ENCODE measurements around the gene ABAT.

ABAT gene

DNA sequence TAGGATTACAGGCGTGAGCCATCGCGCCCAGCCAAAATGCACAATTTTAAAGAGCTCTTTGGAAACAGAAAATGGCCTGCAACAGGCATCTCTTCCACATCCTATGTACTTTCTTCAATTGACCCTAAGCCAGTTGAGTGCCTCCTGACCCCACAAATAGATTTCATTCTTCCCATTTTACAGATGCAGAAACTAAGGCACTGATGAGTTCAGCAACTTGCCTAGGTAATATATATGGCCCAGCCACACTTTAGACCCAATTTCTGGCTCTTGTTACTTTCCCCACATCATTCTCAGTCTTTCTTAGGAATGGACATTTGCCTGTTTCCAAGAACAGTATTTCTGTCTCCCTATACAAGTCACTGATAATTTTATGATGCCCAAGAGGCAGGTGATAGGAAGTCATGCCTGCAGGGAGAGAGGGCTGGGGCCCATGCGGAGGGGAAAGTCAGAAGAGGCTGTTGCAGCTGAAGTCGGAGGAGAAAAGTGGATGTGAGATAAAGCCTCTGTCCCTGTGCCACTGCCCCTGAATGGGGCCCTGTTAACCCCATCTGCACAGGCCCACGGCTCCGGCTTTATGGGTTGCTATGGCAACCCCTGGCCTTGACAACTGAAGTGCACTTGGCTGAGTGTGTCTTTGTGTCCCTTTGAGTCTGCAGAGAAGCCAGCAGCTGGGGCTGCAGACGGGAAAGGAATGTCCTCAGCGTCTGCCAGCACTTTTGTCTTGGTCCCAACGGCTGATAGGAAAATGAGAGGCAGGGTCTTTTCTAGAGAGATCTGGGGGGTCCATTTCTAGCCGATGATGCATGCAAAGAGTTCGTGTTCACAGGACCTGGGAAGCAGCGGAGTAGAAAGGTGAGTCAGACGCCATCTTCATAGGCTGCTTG is 45.9 kb downstream of the ABAT start:
- H3K27me3 Mint-ChIP-seq, result no peaks in the 10 kb centered on the region
- no peak overlapping the region for H3K4me3 Mint-ChIP-seq
- no peak for DNase-seq
- H3K27ac Mint-ChIP-seq, result no peak overlapping the region
- no peak for ATAC-seq (replicated peaks)
- H3K9me3 Mint-ChIP-seq, result no peaks in the 10 kb centered on the region
- no peaks in the 10 kb centered on the region for H3K36me3 Mint-ChIP-seq (ENCODE audit: insufficient read depth)
- H3K4me1 Mint-ChIP-seq (ENCODE audit: low read depth in 2 of 2), result no peaks in the 10 kb centered on the region

DNA sequence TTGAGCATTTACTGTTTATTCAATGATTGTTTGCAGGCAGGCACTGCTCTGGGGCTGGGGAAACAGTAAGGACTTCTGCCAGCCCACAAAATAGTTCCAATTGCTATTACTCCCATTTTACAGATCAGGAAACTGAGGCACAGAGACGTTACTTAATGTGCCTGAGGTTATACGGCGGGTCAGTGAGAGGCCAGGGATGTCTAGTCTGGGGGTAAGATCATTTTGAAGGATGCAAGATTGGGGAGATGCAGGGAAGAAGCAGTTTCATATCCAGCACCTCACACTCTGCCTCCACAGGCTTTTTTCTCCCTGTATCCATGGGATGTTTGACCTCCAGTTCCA is 46.5 kb downstream of the ABAT start:
- Mint-ChIP-seq H3K27ac (no peak overlapping the region), H3K9me3 (no peaks in the 10 kb centered on the region), H3K4me1 (ENCODE audit: low read depth in 2 of 2) (no peaks in the 10 kb centered on the region), H3K27me3 (no peaks in the 10 kb centered on the region), H3K4me3 (no peak overlapping the region), H3K36me3 (ENCODE audit: insufficient read depth) (no peaks in the 10 kb centered on the region)
- no peak for ATAC-seq (replicated peaks)
- no peak for DNase-seq

DNA sequence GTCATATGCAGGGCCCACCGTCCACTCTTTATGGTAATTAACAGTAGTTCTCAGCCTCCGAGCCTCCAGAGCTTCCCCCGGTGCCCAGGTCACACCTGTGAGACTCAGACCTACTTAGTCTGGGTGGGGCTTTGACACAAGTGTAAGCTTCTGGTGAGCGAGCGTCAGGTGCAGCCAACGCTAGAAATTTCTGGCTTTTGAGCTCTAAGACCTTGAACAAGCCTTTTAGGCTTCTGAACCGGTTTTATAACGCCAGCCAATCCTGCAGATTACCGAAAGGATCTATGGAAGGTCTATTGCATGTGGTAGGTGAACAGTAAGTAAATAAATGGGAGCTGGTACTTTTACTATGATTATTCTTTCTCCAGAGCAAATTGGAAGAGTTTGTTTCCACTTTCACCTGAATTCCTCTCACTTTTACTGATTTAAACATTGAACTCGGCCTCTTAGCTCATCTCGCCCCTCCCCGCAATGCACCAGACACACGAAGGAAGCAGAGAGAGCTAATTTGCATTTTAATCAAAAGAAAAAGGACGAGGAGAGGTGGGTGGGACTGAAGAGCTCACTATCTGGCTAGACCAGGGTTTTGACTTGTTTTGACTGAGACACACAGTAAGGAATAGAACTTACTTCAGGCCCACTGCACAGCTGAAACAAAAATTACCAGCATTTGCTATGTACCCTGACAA is 47.1 kb downstream of the ABAT start:
- H3K36me3 Mint-ChIP-seq (ENCODE audit: insufficient read depth), result no peaks in the 10 kb centered on the region
- H3K27me3 Mint-ChIP-seq, result no peaks in the 10 kb centered on the region
- H3K27ac Mint-ChIP-seq, result no peak overlapping the region
- H3K4me1 Mint-ChIP-seq (ENCODE audit: low read depth in 2 of 2), result no peaks in the 10 kb centered on the region
- DNase-seq (no peak), ATAC-seq (replicated peaks) (no peak)
- H3K9me3 Mint-ChIP-seq, result no peaks in the 10 kb centered on the region
- H3K4me3 Mint-ChIP-seq, result no peak overlapping the region

DNA sequence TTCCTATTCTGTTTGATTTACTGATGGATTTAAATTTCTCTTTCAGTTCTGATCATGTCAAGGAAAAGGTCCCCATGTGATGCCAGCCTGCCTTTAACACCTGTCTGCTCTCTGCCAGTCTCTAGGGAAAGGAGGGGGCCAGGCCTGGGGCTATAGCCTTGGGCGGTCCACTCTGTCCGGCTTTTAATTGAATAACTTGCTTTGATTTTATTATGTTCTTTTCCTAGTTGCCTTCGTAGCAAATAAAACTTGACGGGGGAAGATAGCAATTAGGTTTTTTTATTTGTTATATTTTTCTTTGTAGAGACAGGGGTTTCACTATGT is 47.6 kb downstream of the ABAT start:
- no peaks in the 10 kb centered on the region for H3K27me3 Mint-ChIP-seq
- H3K4me3 Mint-ChIP-seq, result no peak overlapping the region
- DNase-seq, result no peak
- H3K27ac Mint-ChIP-seq, result no peak overlapping the region
- H3K4me1 Mint-ChIP-seq (ENCODE audit: low read depth in 2 of 2), result no peaks in the 10 kb centered on the region
- H3K36me3 Mint-ChIP-seq (ENCODE audit: insufficient read depth), result no peaks in the 10 kb centered on the region
- H3K9me3 Mint-ChIP-seq, result no peaks in the 10 kb centered on the region
- no peak for ATAC-seq (replicated peaks)

DNA sequence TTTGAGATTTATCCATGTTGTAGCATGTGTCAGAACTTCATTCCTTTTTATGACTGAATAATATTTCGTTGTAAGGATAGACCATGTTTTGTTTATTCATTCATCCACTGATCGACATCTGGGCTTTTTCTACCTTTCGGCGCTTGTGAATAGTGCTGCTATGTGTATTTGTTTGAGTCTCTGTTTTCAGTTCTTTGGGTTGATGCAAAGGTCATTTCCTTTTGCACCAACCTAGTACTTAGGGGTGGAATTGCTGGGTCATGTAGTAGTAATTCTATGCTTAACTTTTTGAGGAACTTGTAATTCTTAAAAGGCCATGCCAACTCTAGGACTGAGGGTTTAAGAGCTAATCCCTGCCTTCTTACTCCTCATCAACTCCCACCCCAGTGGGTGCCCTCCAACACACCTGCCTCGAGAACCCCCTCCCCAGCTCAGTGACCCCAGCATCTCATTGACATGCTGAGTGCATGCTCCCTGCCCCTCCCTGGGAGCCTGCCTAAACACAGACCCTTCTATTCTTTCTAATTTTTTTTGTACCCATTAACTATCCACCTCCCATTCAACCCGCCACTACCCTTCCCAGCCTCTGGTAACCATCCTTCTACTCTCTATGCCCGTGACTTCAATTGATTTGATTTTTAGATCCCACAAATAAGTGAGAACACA is 51.2 kb downstream of the ABAT start:
- Mint-ChIP-seq H3K27ac (no peak overlapping the region), H3K4me3 (no peak overlapping the region), H3K27me3 (no peaks in the 10 kb centered on the region), H3K4me1 (ENCODE audit: low read depth in 2 of 2) (peaks cover 5 to 10% of the 10 kb centered on the region in 2 donors), H3K9me3 (no peaks in the 10 kb centered on the region), H3K36me3 (ENCODE audit: insufficient read depth) (no peaks in the 10 kb centered on the region)
- no peak for ATAC-seq (replicated peaks)
- DNase-seq, result no peak

DNA sequence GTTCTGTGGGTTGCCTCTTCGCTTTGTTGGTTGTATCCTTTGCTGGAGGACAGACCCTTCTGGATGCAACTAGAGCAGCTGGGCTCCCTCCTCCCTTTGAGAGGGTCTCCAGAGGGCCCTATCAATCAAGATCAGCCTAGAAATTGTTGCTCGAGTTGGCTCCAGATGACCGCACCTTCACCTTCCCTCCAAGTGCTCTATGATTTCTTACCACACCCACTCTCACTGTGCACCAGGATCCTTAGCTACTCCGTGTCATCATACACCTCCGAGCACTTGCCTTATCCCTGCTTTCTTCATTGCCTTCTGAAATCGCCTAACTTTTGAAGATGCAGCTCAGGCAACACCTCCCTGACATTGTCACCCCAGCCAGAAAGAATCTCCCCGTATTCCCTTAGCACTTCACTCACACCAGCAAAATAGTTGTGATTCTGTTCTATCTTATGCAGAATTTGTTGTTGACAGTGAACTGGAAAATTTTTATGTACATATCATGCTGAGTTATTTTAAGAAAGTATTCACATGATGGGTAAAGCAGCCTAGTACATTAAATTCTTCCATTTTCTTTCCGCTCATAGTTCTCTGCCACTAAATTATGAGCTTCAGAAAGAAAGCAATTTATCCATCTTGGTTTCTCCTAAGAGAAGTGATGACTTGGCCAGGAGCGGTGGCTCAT is 52.9 kb downstream of the ABAT start:
- DNase-seq, result no peak
- Mint-ChIP-seq H3K4me3 (no peak overlapping the region), H3K9me3 (no peaks in the 10 kb centered on the region), H3K27ac (no peak overlapping the region), H3K4me1 (ENCODE audit: low read depth in 2 of 2) (peaks cover 5 to 10% of the 10 kb centered on the region in 2 donors), H3K36me3 (ENCODE audit: insufficient read depth) (no peaks in the 10 kb centered on the region), H3K27me3 (no peaks in the 10 kb centered on the region)
- ATAC-seq (replicated peaks), result no peak

DNA sequence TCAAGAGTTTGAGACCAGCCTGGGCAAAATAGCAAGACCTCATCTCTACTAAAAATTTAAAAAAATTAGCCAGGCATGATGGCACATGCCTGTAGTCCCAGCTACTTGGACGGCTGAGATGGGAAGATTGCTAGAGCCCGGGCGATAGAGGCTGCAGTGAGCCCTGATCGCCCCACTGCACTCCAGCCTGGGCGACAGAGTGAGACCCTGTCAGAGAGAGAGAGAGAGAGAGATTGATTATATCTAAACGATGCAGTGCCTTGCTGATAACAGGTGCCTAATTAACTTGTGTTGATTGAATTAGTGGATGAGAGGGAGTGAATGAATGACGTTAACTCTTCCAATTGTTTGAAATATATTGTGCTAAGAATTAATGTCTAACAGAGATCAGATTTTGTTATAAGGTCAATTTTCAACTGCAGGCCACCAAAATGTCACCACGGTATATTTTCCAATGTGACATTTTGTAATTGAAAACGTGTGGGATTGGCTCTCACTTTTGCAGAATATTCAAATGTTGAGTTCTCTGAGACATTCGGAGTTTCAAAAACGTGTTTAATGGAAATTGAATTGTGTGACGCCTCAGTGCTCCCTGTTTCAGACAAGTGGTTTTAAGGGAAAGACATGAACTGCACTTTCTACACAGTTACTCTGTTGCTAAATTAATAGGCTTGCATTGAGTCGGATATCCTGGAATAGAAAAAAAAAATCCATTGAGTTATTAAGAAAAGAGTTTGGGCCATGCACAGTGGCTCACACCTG is 53.6 kb downstream of the ABAT start:
- Mint-ChIP-seq H3K27me3 (no peaks in the 10 kb centered on the region), H3K4me1 (ENCODE audit: low read depth in 2 of 2) (peaks cover 5 to 10% of the 10 kb centered on the region in 2 donors), H3K27ac (peak overlapping the region in 1 of 2 donors; percentile 52), H3K4me3 (no peak overlapping the region), H3K9me3 (no peaks in the 10 kb centered on the region), H3K36me3 (ENCODE audit: insufficient read depth) (no peaks in the 10 kb centered on the region)
- DNase-seq, result no peak
- no peak for ATAC-seq (replicated peaks)

DNA sequence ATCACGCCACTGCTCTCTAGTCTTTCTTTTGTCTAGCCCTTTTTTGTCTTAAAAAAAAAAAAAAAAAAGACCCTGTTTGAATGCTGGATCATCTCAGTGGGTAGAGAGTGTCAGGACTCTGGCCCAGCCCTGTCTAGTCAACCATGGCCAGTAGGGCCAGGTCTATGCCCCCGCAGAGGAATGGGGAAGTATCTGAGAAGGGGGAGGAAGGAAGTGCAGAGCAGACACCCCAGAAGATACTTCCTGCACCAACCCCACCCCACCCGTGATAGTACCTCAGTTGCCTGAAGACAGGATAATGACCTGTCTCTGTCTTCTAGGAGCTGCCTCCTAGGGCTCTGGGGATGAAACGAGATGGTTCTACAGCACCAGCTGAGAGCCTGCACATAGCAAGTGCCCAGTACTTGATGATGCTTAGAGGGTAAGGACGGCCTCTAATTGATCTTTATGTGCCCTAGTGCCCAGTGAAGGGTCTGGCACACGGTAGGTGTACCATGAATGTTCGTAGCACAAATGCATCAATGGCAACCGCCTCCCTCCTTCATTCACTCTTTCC is 55.4 kb downstream of the ABAT start:
- no peaks in the 10 kb centered on the region for H3K9me3 Mint-ChIP-seq
- peak overlapping the region in 1 of 2 donors; percentile 15 for H3K4me3 Mint-ChIP-seq
- DNase-seq, result no peak
- no peaks in the 10 kb centered on the region for H3K36me3 Mint-ChIP-seq (ENCODE audit: insufficient read depth)
- ATAC-seq (replicated peaks), result peak; percentile 40
- H3K27ac Mint-ChIP-seq, result peak overlapping the region in 1 of 2 donors; percentile 55
- H3K4me1 Mint-ChIP-seq (ENCODE audit: low read depth in 2 of 2), result peaks cover 5 to 10% of the 10 kb centered on the region in 2 donors
- no peaks in the 10 kb centered on the region for H3K27me3 Mint-ChIP-seq

DNA sequence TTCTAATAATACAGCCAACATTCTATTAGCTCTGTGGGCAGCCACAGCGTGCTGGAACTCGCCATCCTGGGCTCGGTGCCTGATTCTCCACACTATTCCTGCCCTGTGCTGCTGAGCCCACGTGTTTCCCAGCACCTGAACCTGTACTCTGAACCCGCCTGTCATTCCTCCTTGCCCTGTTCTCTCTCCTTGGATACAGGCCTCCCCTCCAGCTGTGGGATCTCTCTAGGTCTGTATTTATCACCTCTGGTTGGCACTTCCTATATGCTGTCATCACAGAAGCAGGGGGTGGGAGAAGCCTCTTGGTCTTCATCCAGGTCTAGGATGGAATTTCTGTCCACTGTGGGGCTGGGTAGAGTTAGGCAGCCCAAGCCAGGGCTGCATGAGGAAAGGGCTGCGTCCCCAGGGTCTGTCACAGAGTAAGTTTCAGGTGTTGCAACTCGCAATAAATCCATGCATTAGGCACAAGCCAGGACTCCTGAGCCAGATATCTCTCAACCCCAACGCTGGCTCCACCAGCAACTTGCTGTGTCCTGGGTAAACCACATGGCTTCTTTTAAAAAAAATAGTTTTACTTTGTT is 56.0 kb downstream of the ABAT start:
- Mint-ChIP-seq H3K4me1 (ENCODE audit: low read depth in 2 of 2) (peaks cover 5 to 10% of the 10 kb centered on the region in 2 donors), H3K4me3 (peak overlapping the region in 1 of 2 donors; percentile 15)

DNA sequence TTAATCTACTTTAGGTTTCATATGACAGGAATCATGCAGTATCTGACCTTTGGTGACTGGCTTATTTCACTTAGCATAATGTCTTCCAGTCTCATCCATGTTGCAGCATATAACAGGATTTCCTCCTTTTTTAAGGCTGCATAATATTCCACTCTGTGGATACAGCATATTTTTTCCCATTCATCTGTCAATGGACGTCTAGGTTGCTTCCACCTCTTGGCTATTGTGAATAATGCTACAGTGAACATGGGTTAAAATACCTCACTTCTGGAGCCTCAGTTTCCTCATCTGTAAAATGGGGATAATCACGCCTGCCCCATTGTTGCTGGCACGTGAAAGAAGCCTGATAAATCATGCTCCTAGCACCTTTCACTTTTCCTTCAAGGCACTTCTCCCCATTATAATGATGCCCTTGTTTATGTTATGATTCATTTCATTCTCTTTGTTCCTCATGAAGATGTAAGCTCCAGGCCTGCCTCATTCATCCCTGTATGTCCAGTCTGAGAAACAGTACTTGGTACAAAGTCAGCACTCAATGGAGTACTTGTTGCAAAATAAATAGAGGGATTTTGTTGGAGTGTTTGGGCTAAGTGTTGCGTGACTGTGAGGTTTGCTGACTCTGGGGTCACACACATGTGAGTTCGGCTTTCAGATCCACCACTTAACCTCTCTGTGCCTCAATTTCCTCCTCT is 59.6 kb downstream of the ABAT start:
- DNase-seq (no peak), ATAC-seq (replicated peaks) (no peak)
- Mint-ChIP-seq H3K9me3 (no peaks in the 10 kb centered on the region), H3K4me1 (ENCODE audit: low read depth in 2 of 2) (peaks cover 3 to 10% of the 10 kb centered on the region in 2 donors), H3K27ac (no peak overlapping the region), H3K4me3 (no peak overlapping the region), H3K27me3 (no peaks in the 10 kb centered on the region), H3K36me3 (ENCODE audit: insufficient read depth) (no peaks in the 10 kb centered on the region)

More for the DNA sequence above, 56.0 kb downstream of the ABAT start:
- DNase-seq (no peak), ATAC-seq (replicated peaks) (no peak)
- Mint-ChIP-seq H3K27me3 (no peaks in the 10 kb centered on the region), H3K36me3 (ENCODE audit: insufficient read depth) (no peaks in the 10 kb centered on the region), H3K9me3 (no peaks in the 10 kb centered on the region), H3K27ac (peak overlapping the region in 1 of 2 donors; percentile 55)

DNA sequence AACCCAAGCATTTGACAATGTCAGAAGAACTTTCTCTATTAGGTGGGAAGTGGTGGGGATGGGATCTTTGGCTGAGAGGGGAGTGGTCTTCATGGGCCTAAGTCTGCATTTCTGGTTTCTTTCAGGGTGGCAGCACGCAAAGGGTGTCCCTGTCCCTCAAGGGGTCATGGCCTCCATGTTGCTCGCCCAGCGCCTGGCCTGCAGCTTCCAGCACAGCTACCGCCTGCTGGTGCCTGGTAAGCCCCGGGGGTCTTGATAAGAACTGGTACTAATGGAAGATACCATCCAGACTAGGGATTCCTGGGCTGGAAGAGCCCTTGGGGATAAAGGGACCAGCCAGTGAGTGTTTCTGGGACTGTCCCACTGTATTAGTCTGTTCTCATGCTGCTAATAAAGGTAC is 61.2 kb downstream of the ABAT start:
- DNase-seq (no peak), ATAC-seq (replicated peaks) (no peak)
- H3K27me3 Mint-ChIP-seq, result no peaks in the 10 kb centered on the region
- H3K36me3 Mint-ChIP-seq (ENCODE audit: insufficient read depth), result no peaks in the 10 kb centered on the region
- no peaks in the 10 kb centered on the region for H3K4me1 Mint-ChIP-seq (ENCODE audit: low read depth in 2 of 2)
- no peaks in the 10 kb centered on the region for H3K9me3 Mint-ChIP-seq
- no peak overlapping the region for H3K27ac Mint-ChIP-seq
- H3K4me3 Mint-ChIP-seq, result no peak overlapping the region

DNA sequence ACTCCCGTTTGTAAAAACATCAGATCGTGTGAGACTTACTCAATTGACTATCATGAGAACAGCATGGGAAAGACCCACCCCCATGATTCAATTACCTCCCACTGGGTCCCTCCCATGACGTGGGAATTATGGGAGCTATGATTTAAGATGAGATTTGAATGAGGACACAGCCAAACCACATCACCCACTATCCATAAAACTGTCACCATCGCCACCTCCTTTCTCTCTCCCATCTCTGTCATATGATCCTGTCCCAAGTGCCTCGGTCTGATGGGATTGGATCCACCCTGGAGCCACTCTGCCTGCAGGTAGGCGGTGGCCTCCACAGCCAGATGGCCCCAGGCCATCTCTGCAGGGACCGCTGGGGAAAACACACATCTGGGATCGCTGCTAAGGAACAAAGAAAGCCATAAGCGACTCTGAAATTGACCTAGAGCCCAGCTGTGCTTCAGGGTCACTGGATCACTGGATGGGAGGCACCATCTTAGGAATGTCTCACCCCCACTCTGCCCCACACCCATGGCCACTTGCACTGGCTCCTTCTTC is 61.8 kb downstream of the ABAT start:
- H3K4me3 Mint-ChIP-seq, result no peak overlapping the region
- no peak for DNase-seq
- ATAC-seq (replicated peaks), result no peak
- no peaks in the 10 kb centered on the region for H3K9me3 Mint-ChIP-seq
- no peak overlapping the region for H3K27ac Mint-ChIP-seq
- no peaks in the 10 kb centered on the region for H3K4me1 Mint-ChIP-seq (ENCODE audit: low read depth in 2 of 2)
- no peaks in the 10 kb centered on the region for H3K36me3 Mint-ChIP-seq (ENCODE audit: insufficient read depth)
- H3K27me3 Mint-ChIP-seq, result no peaks in the 10 kb centered on the region

Measured in effector memory CD8-positive, alpha-beta T cell (primary cell).